SK-N-MC (cell line): Measurements from ENCODE around the gene BABAM2.

ENCODE experiments used
- EZH2 ChIP-seq: fragments of 200-600 bp; sonication (generic); IDR thresholded peaks from one replicate; pipeline ENCODE4 v1.6.1; 2017; ENCODE audit warnings: antibody characterized with exemption
- FOXP2 ChIP-seq: optimal IDR thresholded peaks from 2 replicates; pipeline ENCODE3; 2011; ENCODE audit warnings: mild to moderate bottlenecking, moderate library complexity; ENCODE audit not compliant: insufficient read depth; ENCODE audit errors: extremely low read length, control extremely low read depth
- POLR2AphosphoS5 ChIP-seq: IDR thresholded peaks from 2 replicates; pipeline ENCODE4 v1.6.1; 2012; ENCODE audit warnings: mild to moderate bottlenecking, low read depth, low read length, borderline replicate concordance

GRCh38 chr2:28185153-28185552 lies 294.6 kb downstream of the BABAM2 start:
- TF ChIP-seq POLR2AphosphoS5 (no peak), EZH2 (no peak), FOXP2 (no peak)
